Colonic mucosa (tissue), 4 donors: ENCODE data around the gene F5. TPM values are rescaled to one million over a fixed set of nuclear protein-coding genes. Genes with fewer than 3 reads are reported as not detected.

Source experiments
- DNase-seq: peaks from one replicate; pipeline ENCODE4 v3.0.0-alpha.2; 2020
- H3K27ac ChIP-seq: fragments of 200-600 bp; one replicate; pipeline ENCODE4 v1.8.0; 2021
- H3K27me3 ChIP-seq: fragments of 200-600 bp; one replicate; pipeline ENCODE4 v1.8.0; 2021
- H3K36me3 ChIP-seq: fragments of 200-600 bp; one replicate; pipeline ENCODE4 v1.8.0; 2021
- H3K4me1 ChIP-seq: fragments of 200-600 bp; one replicate; pipeline ENCODE4 v1.8.0; 2021; ENCODE audit warnings: mild to moderate bottlenecking
- H3K4me3 ChIP-seq: fragments of 200-600 bp; one replicate; pipeline ENCODE4 v1.8.0; 2021
- H3K9ac ChIP-seq, 2 donors: one replicate each; pipeline ENCODE4 v1.7.0; 2013; ENCODE audit warnings: control low read depth in 2 of 2, low read depth in 2 of 2, low read length in 2 of 2
- H3K9me3 ChIP-seq: fragments of 200-600 bp; one replicate; pipeline ENCODE4 v1.8.0; 2021
- CTCF ChIP-seq: fragments of 200-600 bp; IDR thresholded peaks from one replicate; pipeline ENCODE4 v1.8.0; 2022; ENCODE audit warnings: antibody characterized with exemption, mild to moderate bottlenecking
- intact Hi-C: fragments of 100-400 bp; cut with DNase I; formaldehyde crosslinking; loops from one replicate; pipeline ENCODE4 v1.14.1; 2022
- total RNA-seq, 2 donors: library from RNA; stranded (reverse); fragmentation: NEBNext Ultra II Directional in 1 of 2; extraction: Animal tissue kit (Norgen Biotek cat#: 25700) in 1 of 2; gene quantifications; one replicate each; pipeline ENCODE4 v1.2.1, GENCODE V29; 2021
- donor health status: healthy.
- donor health status: DM: no; HTN: no; CAD: no.
- donor health status: DM: no; HTN: no; CAD: no.

Gene F5
- total RNA-seq, 2 donors from 2014 or later, result 0.24 to 0.54 TPM

GRCh38 chr1:169615803-169616202 lies 29.5 kb upstream of the F5 start:
- no peaks in the 10 kb centered on the region for H3K4me1 ChIP-seq
- no peaks in the 10 kb centered on the region for H3K9me3 ChIP-seq
- intact Hi-C loops, result no loop called here
- H3K4me3 ChIP-seq, result no peak overlapping the region
- DNase-seq, result no peak
- H3K27me3 ChIP-seq, result no peaks in the 10 kb centered on the region
- H3K9ac ChIP-seq, result no peak overlapping the region
- no peak for TF ChIP-seq CTCF
- no peaks in the 10 kb centered on the region for H3K36me3 ChIP-seq
- H3K27ac ChIP-seq, result no peak overlapping the region

- H3K4me3 ChIP-seq, result no peak overlapping the region
- no peak for TF ChIP-seq CTCF
- no peak overlapping the region for H3K9ac ChIP-seq
- intact Hi-C loops, result no loop called here
- no peaks in the 10 kb centered on the region for H3K4me1 ChIP-seq
- no peaks in the 10 kb centered on the region for H3K9me3 ChIP-seq
- DNase-seq, result no peak
- no peaks in the 10 kb centered on the region for H3K27me3 ChIP-seq
- no peak overlapping the region for H3K27ac ChIP-seq
- H3K36me3 ChIP-seq, result no peaks in the 10 kb centered on the region
These were observed 24.6 kb upstream of the F5 start for GRCh38 chr1:169610858-169611257.

GRCh38 chr1:169610108-169610507 lies 23.8 kb upstream of the F5 start:
- intact Hi-C loops, result no loop called here
- H3K9me3 ChIP-seq, result no peaks in the 10 kb centered on the region
- no peaks in the 10 kb centered on the region for H3K27me3 ChIP-seq
- TF ChIP-seq CTCF, result no peak
- H3K4me3 ChIP-seq, result no peak overlapping the region
- H3K4me1 ChIP-seq, result no peaks in the 10 kb centered on the region
- DNase-seq, result no peak
- no peak overlapping the region for H3K9ac ChIP-seq
- no peak overlapping the region for H3K27ac ChIP-seq
- H3K36me3 ChIP-seq, result no peaks in the 10 kb centered on the region

GRCh38 chr1:169608226-169608625 lies 21.9 kb upstream of the F5 start:
- intact Hi-C loops, result no loop called here
- Histone ChIP-seq H3K9me3 (no peaks in the 10 kb centered on the region), H3K9ac (no peak overlapping the region), H3K4me1 (no peaks in the 10 kb centered on the region), H3K36me3 (no peaks in the 10 kb centered on the region), H3K4me3 (no peak overlapping the region), H3K27me3 (no peaks in the 10 kb centered on the region), H3K27ac (no peak overlapping the region)
- no peak for TF ChIP-seq CTCF
- DNase-seq, result no peak

- no peak for DNase-seq
- intact Hi-C loops, result loop anchor here (5.0 kb wide), 2 partner anchors 107 to 202 kb away; partner anchors contain the start of gene SELL
- H3K4me3 ChIP-seq, result no peak overlapping the region
- no peaks in the 10 kb centered on the region for H3K27me3 ChIP-seq
- no peak for TF ChIP-seq CTCF
- no peak overlapping the region for H3K9ac ChIP-seq
- no peaks in the 10 kb centered on the region for H3K4me1 ChIP-seq
- no peaks in the 10 kb centered on the region for H3K36me3 ChIP-seq
- no peaks in the 10 kb centered on the region for H3K9me3 ChIP-seq
- no peak overlapping the region for H3K27ac ChIP-seq
These were observed 18.7 kb upstream of the F5 start for GRCh38 chr1:169604781-169605560.
